Subcutaneous adipose tissue (tissue), 4 donors: ENCODE data around the gene FAM227A. TPM values are rescaled to one million over a fixed set of nuclear protein-coding genes. Genes with fewer than 3 reads are reported as not detected.

Source experiments
- CTCF ChIP-seq: fragments of 450-650 bp; IDR thresholded peaks from one replicate; pipeline ENCODE4 v1.5.1; 2016; ENCODE audit warnings: low read depth, mild to moderate bottlenecking, control low read depth, antibody characterized with exemption, moderate library complexity
- total RNA-seq, 4 donors: library from RNA; depleted of rRNA; stranded (reverse); fragments of >200 nt; gene quantifications; one replicate each; pipeline ENCODE4 v1.1.0, GENCODE V29; 2016

Gene FAM227A
- total RNA-seq, 4 donors from 2014 or later = 0.88 to 1.9 TPM; not detected in 2

GRCh38 chr22:38685761-38686160, 29.6 kb upstream of the FAM227A start:
- no peak for TF ChIP-seq CTCF

GRCh38 chr22:38684895-38685294, 28.7 kb upstream of the FAM227A start:
- TF ChIP-seq CTCF = no peak

- no peak for TF ChIP-seq CTCF
Observed at GRCh38 chr22:38681582-38682335, 25.6 kb upstream of the FAM227A start, which contains the start of gene TOMM22. TSS of gene TOMM22 (plus strand) at chr22:38681957. CDS start at chr22:38681979, 22 bp downstream.

GRCh38 chr22:38675833-38676232, 19.6 kb upstream of the FAM227A start:
- TF ChIP-seq CTCF = no peak

GRCh38 chr22:38674888-38675287, 18.7 kb upstream of the FAM227A start:
- TF ChIP-seq CTCF = no peak

GRCh38 chr22:38657045-38657909, 1.1 kb upstream of the FAM227A start:
- no peak for TF ChIP-seq CTCF
